GM12878 (cell line): Measurements from ENCODE around the gene SHLD1. TPM values are rescaled to one million over a fixed set of nuclear protein-coding genes. Genes with fewer than 3 reads are reported as not detected.

Experiments
- ATAC-seq: fragments of 200-7000 bp; cut with Tn5 transposase; 3 replicates; pipeline ENCODE4 v1.9.1; 2020; ENCODE audit warnings: mild to moderate bottlenecking, moderate library complexity
- BruUV-seq: library from RNA; stranded (reverse); fragments of 400-500 nt; replicated peaks from 2 replicates; lab custom pipeline; 2021; lab: Mats Ljungman, UMichigan
- CTCF ChIA-PET: fragments of 300-600 bp; sonication (Branson Sonifier 250); formaldehyde crosslinking; extraction: SDS; loops from one replicate; lab custom pipeline; 2021; ENCODE audit warnings: inconsistent platforms; lab: Yijun Ruan, JAX
- POLR2A ChIA-PET: fragments of 350-600 bp; formaldehyde crosslinking; extraction: SDS; loops from one replicate; lab custom pipeline; 2021; ENCODE audit warnings: inconsistent platforms; lab: Charles Lee
- RAD21 ChIA-PET: fragments of 300-600 bp; sonication (Branson Sonifier 250); formaldehyde crosslinking; loops from one replicate; lab custom pipeline; 2023; ENCODE audit warnings: antibody characterized with exemption; ENCODE audit not compliant: unreplicated experiment; lab: Charles Lee
- SMC1A ChIA-PET: fragments of 300-600 bp; sonication (Branson Sonifier 250); formaldehyde crosslinking; loops from one replicate; lab custom pipeline; 2023; ENCODE audit not compliant: unreplicated experiment, uncharacterized antibody; lab: Charles Lee
- DNase-seq: peaks from one replicate; pipeline ENCODE4 v3.0.0-alpha.2; 2011; ENCODE audit warnings: low read depth, low spot score
- FAIRE-seq: peaks from 3 replicates; lab custom pipeline; 2011; peaks lifted over from hg19 to GRCh38; lab: Jason Lieb, UNC
- H2AFZ ChIP-seq: 2 replicates; pipeline ENCODE4 v1.6.0; 2011; ENCODE audit warnings: low read depth, low read length, control low read depth; ENCODE audit not compliant: control insufficient read depth
- H3K27ac ChIP-seq: 2 replicates; pipeline ENCODE4 v1.5.1; 2011; ENCODE audit warnings: control low read depth; ENCODE audit not compliant: control insufficient read depth, insufficient read depth
- H3K27me3 ChIP-seq, 2 experiments: replicated peaks in 1 of 2; 2 replicates each; pipeline versions ENCODE4 v1.6.0 to v1.6.1; 2011; ENCODE audit warnings: low read length in 1 of 2; ENCODE audit not compliant: control insufficient read depth in 2 of 2, insufficient read depth in 2 of 2
- H3K36me3 ChIP-seq, 2 experiments: 2 replicates each; pipeline ENCODE4 v1.5.1; 2011; ENCODE audit warnings: low read length in 1 of 2; ENCODE audit not compliant: control insufficient read depth in 2 of 2, insufficient read depth in 2 of 2
- H3K4me1 ChIP-seq: 2 replicates; pipeline ENCODE4 v1.6.1; 2011; ENCODE audit warnings: mild to moderate bottlenecking, low read length, moderate library complexity, mixed read lengths; ENCODE audit not compliant: control insufficient read depth, insufficient read depth
- H3K4me2 ChIP-seq: 2 replicates; pipeline ENCODE4 v1.6.0; 2011; ENCODE audit warnings: control low read depth; ENCODE audit not compliant: control insufficient read depth, insufficient read depth
- H3K4me3 ChIP-seq: fragments of 200-600 bp; sonication (generic); 2 replicates; pipeline ENCODE4 v1.5.1; 2016
- H3K79me2 ChIP-seq: 2 replicates; pipeline ENCODE4 v1.6.0; 2011; ENCODE audit warnings: low read length; ENCODE audit not compliant: control insufficient read depth, insufficient read depth
- H3K9ac ChIP-seq: 2 replicates; pipeline ENCODE4 v1.8.0; 2011; ENCODE audit warnings: low read length, control low read depth, mixed read lengths; ENCODE audit not compliant: control insufficient read depth, insufficient read depth
- H3K9me3 ChIP-seq: replicated peaks from 3 replicates; pipeline ENCODE4 v1.5.1; 2011; ENCODE audit warnings: mild to moderate bottlenecking, low read length; ENCODE audit not compliant: control insufficient read depth, insufficient read depth
- H4K20me1 ChIP-seq: 2 replicates; pipeline ENCODE4 v1.6.0; 2011; ENCODE audit not compliant: control insufficient read depth, insufficient read depth
- E4F1 ChIP-seq: fragments of 450-650 bp; IDR thresholded peaks from 2 replicates; pipeline ENCODE4 v1.6.1; 2018; ENCODE audit warnings: borderline replicate concordance, mild to moderate bottlenecking; ENCODE audit not compliant: partially characterized antibody
- PML ChIP-seq: IDR thresholded peaks from 2 replicates; pipeline ENCODE4 v1.6.1; 2012; ENCODE audit warnings: low read length, inconsistent platforms
- RAD51 ChIP-seq: fragments of 450-650 bp; IDR thresholded peaks from 2 replicates; pipeline ENCODE4 v1.6.1; 2016; ENCODE audit warnings: moderate library complexity, mild to moderate bottlenecking, inconsistent platforms
- WGBS: methylation state at CpG from one replicate; pipeline ENCODE4 v1.1.6; 2016; ENCODE audit warnings: low lambda C conversion rate; ENCODE audit not compliant: insufficient replicate concordance, insufficient coverage; ENCODE audit errors: missing lambda C conversion rate; 5-methylcytosine and 5-hydroxymethylcytosine counted together
- in situ Hi-C: fragments of 300-500 bp; cut with MboI; formaldehyde crosslinking; loops from 9 replicates; pipeline ENCODE4 v1.14.3; 2018; ENCODE audit warnings: mixed read lengths
- intact Hi-C: fragments of 100-400 bp; cut with micrococcal nuclease; formaldehyde crosslinking; loops from one replicate; pipeline ENCODE4 v1.14.2; 2022; ENCODE audit not compliant: unreplicated experiment
- polyA plus RNA-seq, 11 experiments: library from polyadenylated mRNA; depleted of rRNA in 4 of 11; unstranded in 6 of 11; stranded (reverse) in 5 of 11; fragments of >200 nt; fragmentation: Nextera tagmentation in 4 of 11; fragmentation: Illumina TruSeq in 1 of 11; extraction: Ambion mirVana in 4 of 11; extraction: Trizol in 1 of 11; gene quantifications; 1 replicate in 1 of 11; 2 replicates in 10 of 11; pipeline versions ENCODE4 v1.2.1 to v1.2.3, GENCODE V29; 2011 to 2016; ENCODE audit warnings: inconsistent platforms in 2 of 11, missing spikeins in 2 of 11, low read depth in 1 of 11
- total RNA-seq, 4 experiments: library from RNA; depleted of rRNA in 3 of 4; stranded (reverse); fragments of >200 nt in 3 of 4; fragmentation: Illumina TruSeq in 1 of 4; extraction: Trizol in 1 of 4; gene quantifications; 2 replicates each; pipeline versions ENCODE4 v1.2.1 to v1.2.3, GENCODE V29; 2013 to 2021

The SHLD1 gene
- total and polyA plus RNA-seq, 10 of the 15 experiments (the other 5 are each of a cell fraction or from before 2014, with no cell fraction given) = 10.8 to 70.9 (median 25.4) TPM

GRCh38 chr20:5841522-5841921 is 91.3 kb downstream of the SHLD1 start:
- Histone ChIP-seq H3K4me3 (no peak overlapping the region), H4K20me1 (no peaks in the 10 kb centered on the region), H3K4me2 (no peak overlapping the region), H3K79me2 (no peaks in the 10 kb centered on the region; the same call in 1 of the 2 replicates), H3K9ac (no peak overlapping the region), H3K27me3 (no peaks in the 10 kb centered on the region), H3K36me3 (no peaks in the 10 kb centered on the region), H3K27ac (no peak overlapping the region), H2AFZ (no peak overlapping the region), H3K4me1 (peaks cover 29% of the 10 kb centered on the region), H3K9me3 (no peaks in the 10 kb centered on the region)
- BruUV-seq = no TSS peak
- FAIRE-seq = no peak
- intact Hi-C loops (no loop called here), in situ Hi-C loops (no loop called here)
- ATAC-seq = no peak
- 95% methylated on average over 1 of the region's 1 CpG for whole genome bisulfite sequencing
- no peak for DNase-seq
- ChIA-PET SMC1A (interaction anchor here (0.6 to 2.8 kb wide), 12 partner anchors 8 to 312 kb away, joined by 3 to 14 read pairs (median 3); partner anchors contain the start of genes MCM8 and TRMT6), CTCF (interaction anchor here (0.9 to 1.1 kb wide), 2 partner anchors 113 to 312 kb away, joined by 3 read pairs; no protein-coding TSS in a partner anchor), POLR2A (interaction anchor here (0.6 kb wide), 1 partner anchor 32 kb away, joined by 4 read pairs; no protein-coding TSS in a partner anchor), RAD21 (interaction anchor here (1.4 to 4.0 kb wide), 2 partner anchors 15 to 312 kb away, joined by 4 to 17 read pairs; no protein-coding TSS in a partner anchor)
- no peak for TF ChIP-seq PML

DNA sequence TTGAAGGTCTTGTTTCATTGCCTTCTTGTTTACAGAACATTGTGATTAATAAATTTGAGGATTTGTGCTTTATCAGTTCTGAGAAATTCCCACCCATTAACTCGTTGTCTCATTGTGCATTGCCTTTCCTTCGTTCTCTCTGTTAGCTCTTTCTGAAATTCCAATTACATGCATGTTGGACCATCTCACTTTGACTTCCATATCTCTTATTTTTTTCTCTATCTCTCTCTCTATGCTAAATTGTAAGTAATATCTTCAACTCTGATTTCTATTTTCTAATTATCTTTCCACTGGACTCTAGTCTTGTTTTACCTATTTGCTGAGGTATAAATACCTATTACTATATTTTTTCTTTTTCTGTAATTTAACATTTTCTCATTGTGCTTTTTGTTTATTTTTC is 92.3 kb downstream of the SHLD1 start:
- BruUV-seq = no TSS peak
- no peaks in the 10 kb centered on the region for H4K20me1 ChIP-seq
- in situ Hi-C loops = no loop called here

More for the DNA sequence above, 92.3 kb downstream of the SHLD1 start:
- ChIA-PET SMC1A (interaction anchor here (0.6 to 2.8 kb wide), 20 partner anchors 8 to 649 kb away, joined by 3 to 14 read pairs (median 4); no protein-coding TSS in a partner anchor), RAD21 (interaction anchor here (1.4 to 4.0 kb wide), 5 partner anchors 16 to 313 kb away, joined by 4 to 17 read pairs (median 8); no protein-coding TSS in a partner anchor), POLR2A (interaction anchor here (0.5 to 0.7 kb wide), 3 partner anchors 37 to 1534 kb away, joined by 3 read pairs; no protein-coding TSS in a partner anchor), CTCF (interaction anchor here (0.6 to 1.6 kb wide), 10 partner anchors 13 to 353 kb away, joined by 3 to 7 read pairs (median 3); no protein-coding TSS in a partner anchor)
- Histone ChIP-seq H3K9ac (no peak overlapping the region), H2AFZ (no peak overlapping the region), H3K79me2 (no peaks in the 10 kb centered on the region; the same call in 1 of the 2 replicates), H3K9me3 (no peaks in the 10 kb centered on the region), H3K4me2 (peak overlapping the region; percentile 3; the same call in 1 of the 2 replicates), H3K36me3 (no peaks in the 10 kb centered on the region), H3K27me3 (no peaks in the 10 kb centered on the region), H3K4me3 (no peak overlapping the region), H3K4me1 (peaks cover 31% of the 10 kb centered on the region), H3K27ac (no peak overlapping the region)
- DNase-seq (no peak), ATAC-seq (no peak), FAIRE-seq (no peak)
- intact Hi-C loops = no loop called here
- TF ChIP-seq E4F1 (no peak), RAD51 (0 out of 2 replicates have a peak, but pooled peaks have one; percentile 13)
- WGBS = 96% methylated on average over 2 of the region's 2 CpGs
